Muscle of back (tissue), 10 donors: Measurements from ENCODE around the gene HSD17B1. TPM values are rescaled to one million over a fixed set of nuclear protein-coding genes. Genes with fewer than 3 reads are reported as not detected.

Experiments used
- polyA plus RNA-seq, 10 donors: library from polyadenylated mRNA; unstranded; fragments of 120-200 nt; gene quantifications; one replicate each; pipeline ENCODE4 v1.2.1, GENCODE V29; 2013; ENCODE audit not compliant: insufficient read length in 10 of 10

HSD17B1 gene
- polyA plus RNA-seq, 10 donors: 1.7 to 3.6 (median 2.6) TPM

Other genes starting within 250 kb of the HSD17B1 start
- 10 to 100 TPM; 40.2 to 62.7 (median 49.9) TPM for gene STAT3, start 164.5 kb upstream of the HSD17B1 start, polyA plus RNA-seq
- gene CAVIN1, start 129.7 kb upstream of the HSD17B1 start, polyA plus RNA-seq: 100 to 1,000 TPM; 231 to 303 (median 258) TPM
- gene ATP6V0A1, start 94.0 kb upstream of the HSD17B1 start, polyA plus RNA-seq: 10 to 100 TPM; 16.9 to 39.2 (median 21.5) TPM
- gene NAGLU, start 16.7 kb upstream of the HSD17B1 start, polyA plus RNA-seq: 10 to 100 TPM; 15.2 to 21.4 (median 17.5) TPM
- 10 to 100 TPM; 20.0 to 29.7 (median 27.1) TPM for gene COASY, start 9.2 kb downstream of the HSD17B1 start, polyA plus RNA-seq
- 10 to 100 TPM; 33.4 to 42.9 (median 38.5) TPM for gene MLX, start 14.2 kb downstream of the HSD17B1 start, polyA plus RNA-seq
- 10 to 100 TPM in 3 of 10 donors, 1 to 10 TPM in 7; 7.7 to 14.6 (median 9.5) TPM for gene PSMC3IP, start 24.8 kb downstream of the HSD17B1 start, polyA plus RNA-seq
- gene RETREG3, start 56.5 kb downstream of the HSD17B1 start, polyA plus RNA-seq: 10 to 100 TPM; 26.0 to 36.0 (median 32.1) TPM
- gene TUBG1, start 56.8 kb downstream of the HSD17B1 start, polyA plus RNA-seq: 10 to 100 TPM; 29.7 to 39.5 (median 34.5) TPM
- gene TUBG2, start 106.4 kb downstream of the HSD17B1 start, polyA plus RNA-seq: 10 to 100 TPM in 9 of 10 donors, 1 to 10 TPM in 1; 9.7 to 21.2 (median 12.6) TPM
- gene PLEKHH3, start 124.1 kb downstream of the HSD17B1 start, polyA plus RNA-seq: 10 to 100 TPM; 23.6 to 41.7 (median 35.5) TPM
- 1 to 10 TPM in 7 of 10 donors, under 1 TPM in 3; 0.71 to 2.1 (median 1.6) TPM for gene CCR10, start 128.9 kb downstream of the HSD17B1 start, polyA plus RNA-seq
- gene CNTNAP1, start 129.6 kb downstream of the HSD17B1 start, polyA plus RNA-seq: 10 to 100 TPM; 10.2 to 15.7 (median 11.9) TPM
- 10 to 100 TPM; 15.5 to 31.4 (median 19.0) TPM for gene EZH1, start 192.1 kb downstream of the HSD17B1 start, polyA plus RNA-seq
- 10 to 100 TPM; 56.8 to 86.9 (median 73.2) TPM for gene RAMP2, start 208.3 kb downstream of the HSD17B1 start, polyA plus RNA-seq
- 10 to 100 TPM; 26.0 to 38.5 (median 31.9) TPM for gene VPS25, start 220.5 kb downstream of the HSD17B1 start, polyA plus RNA-seq
- gene WNK4, start 227.7 kb downstream of the HSD17B1 start, polyA plus RNA-seq: 1 to 10 TPM in 3 of 10 donors, under 1 TPM in 7; 0.31 to 1.3 (median 0.54) TPM
- 10 to 100 TPM; 48.5 to 61.5 (median 57.3) TPM for gene COA3, start 245.8 kb downstream of the HSD17B1 start, polyA plus RNA-seq
- gene CNTD1, start 245.9 kb downstream of the HSD17B1 start, polyA plus RNA-seq: 1 to 10 TPM in 3 of 10 donors, under 1 TPM in 7; 0.46 to 1.5 (median 0.74) TPM